COR-L47 (cell line): ENCODE measurements around the gene TTYH2.
"Not testable (repeated sequence)": the region's sequence is repeated elsewhere in the genome, so short reads cannot be mapped to it uniquely, and the experiment has no call there.

ENCODE experiments used
- DNase-seq: peaks from one replicate; lab custom pipeline; 2025; lab: John Stamatoyannopoulos, UW

Gene TTYH2

DNA sequence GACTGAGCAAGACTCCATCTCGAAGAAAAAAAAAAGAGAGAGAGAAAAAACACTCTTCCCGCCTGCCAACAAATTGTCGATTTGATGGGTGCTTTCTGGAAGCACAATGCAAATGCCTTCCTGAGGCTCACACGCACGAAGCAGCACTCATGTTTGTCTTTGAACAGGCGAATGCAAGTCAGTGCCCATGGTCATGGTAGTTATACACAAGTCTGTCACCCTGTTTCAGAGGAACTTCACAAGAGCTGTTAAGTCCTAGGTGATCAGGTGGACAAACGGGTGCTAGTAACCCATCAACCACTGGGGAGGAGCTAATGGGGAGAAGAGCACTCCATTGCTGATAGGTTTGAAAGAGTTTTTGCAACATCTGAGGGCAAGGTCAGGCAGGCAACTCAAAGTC lies 54.2 kb downstream of the TTYH2 start:
- DNase-seq: no peak

GRCh38 chr17:74267987-74268499 lies 54.7 kb downstream of the TTYH2 start:
- no peak for DNase-seq

GRCh38 chr17:74268558-74268957 lies 55.2 kb downstream of the TTYH2 start:
- no peak for DNase-seq

GRCh38 chr17:74270333-74270732 lies 57.0 kb downstream of the TTYH2 start:
- no peak for DNase-seq

- no peak for DNase-seq
Observed at GRCh38 chr17:74271281-74271680, 57.9 kb downstream of the TTYH2 start.

GRCh38 chr17:74271901-74272561 lies 58.7 kb downstream of the TTYH2 start:
- DNase-seq: no peak

DNA sequence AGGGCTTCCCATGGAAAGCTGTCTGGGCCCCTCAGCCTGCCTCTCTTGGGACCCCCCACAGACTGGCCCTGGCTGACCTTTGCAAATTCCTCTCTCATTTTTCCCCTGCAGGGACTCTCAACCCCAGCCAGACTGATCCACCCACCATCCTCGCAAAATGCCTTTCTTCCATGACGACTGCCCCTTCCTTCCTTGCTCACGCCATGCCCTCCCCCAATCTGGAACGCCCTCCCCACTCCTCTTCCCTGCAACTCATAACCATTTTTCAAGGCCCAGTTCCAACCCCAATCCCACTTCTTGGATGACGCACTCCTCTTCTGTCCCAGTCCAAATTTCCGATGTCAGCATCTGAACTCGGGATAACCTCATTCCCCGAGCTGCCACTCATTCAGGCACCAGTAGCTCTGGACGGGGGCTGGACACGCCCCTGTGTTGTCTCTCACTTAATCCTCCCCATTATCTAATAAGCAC lies 59.4 kb downstream of the TTYH2 start:
- DNase-seq: no peak

DNA sequence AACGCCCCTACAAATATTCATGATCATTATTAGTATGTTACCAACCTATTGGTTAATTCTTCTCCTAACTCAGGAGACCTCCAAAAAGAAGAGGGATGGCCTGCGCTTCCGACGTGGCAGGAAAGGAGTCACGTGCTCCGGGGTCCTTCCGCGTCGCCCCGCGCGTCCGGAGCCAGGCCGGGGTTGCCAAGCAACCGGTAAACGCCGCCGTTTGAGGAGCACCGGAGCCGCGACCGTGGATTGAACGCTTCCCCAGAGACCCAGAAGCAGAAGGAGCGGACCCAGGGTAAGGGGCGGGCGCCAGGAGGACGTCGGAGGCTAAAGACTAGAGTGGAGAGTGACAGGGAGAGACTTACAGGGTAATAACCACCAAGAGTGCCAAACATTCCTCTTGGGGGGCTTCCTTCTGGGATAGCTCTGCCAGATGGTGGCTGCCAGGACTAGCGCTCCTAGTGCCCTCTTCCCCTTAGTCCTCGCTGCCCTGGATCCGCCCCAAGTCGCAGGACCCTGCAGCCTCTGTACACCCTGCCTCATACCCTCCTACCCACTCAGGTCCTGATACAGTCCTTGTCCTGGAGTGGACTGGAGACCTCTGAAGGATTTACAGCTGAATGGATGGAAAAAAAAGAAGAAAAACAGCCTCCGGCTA lies 60.8 kb downstream of the TTYH2 start, which contains the start of gene DNAI2:
TSS of gene DNAI2 (plus strand) at position 175 of the 649 bp plus-strand sequence. CDS start 7,584 bp downstream, outside the sequence.
- peak; percentile 47 for DNase-seq

DNA sequence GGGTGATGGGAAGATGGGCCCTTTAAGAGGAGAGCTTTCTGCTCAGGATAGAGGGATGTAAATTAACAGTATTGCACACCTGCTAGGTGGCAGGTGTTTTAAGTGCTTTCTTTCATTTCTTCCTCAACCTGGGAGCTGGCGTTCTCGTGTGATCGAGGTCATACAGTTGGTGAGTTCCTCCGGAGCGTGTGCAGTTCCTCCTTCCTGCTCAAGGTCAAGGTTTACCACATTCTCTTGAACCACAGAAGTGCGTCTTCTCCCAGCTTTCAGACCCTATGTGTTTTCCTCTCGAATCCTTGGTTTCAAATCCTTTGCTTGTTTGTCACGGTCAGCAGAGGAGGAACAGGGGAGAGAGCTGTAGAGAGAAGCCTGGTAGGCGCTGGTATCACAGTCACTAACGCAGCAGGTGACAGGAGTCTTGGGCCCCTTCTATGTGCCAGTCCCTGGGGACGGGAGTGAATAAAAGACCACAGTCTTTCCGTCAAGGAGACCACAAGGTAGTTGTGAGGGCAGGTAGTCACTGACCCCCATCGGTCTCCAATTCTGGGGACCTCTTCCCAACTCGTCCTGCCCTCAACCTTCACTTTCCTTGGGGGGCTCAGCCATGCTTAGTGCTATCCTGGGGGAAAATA lies 61.5 kb downstream of the TTYH2 start:
- DNase-seq: no peak

DNA sequence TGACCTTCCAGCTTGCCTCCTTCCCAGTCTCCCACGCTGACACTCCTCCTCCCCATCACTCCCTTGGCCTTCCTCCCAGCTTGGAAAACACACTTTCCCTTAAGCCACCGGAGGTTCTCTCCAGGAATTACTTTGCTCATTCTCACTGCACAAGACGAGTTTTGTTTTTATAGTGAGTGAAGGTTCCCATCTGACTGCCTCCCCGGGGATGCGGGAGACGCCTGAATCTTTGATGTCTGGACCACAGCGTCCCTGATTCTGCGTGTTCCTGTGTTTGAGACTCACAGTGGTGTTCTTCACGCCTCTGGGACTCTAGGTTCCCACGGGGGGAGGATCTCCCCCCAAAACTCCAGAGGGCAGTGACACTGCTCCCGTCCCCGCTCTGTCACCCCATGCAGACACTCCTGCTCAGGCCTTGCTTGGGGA lies 62.7 kb downstream of the TTYH2 start:
- no peak for DNase-seq

DNA sequence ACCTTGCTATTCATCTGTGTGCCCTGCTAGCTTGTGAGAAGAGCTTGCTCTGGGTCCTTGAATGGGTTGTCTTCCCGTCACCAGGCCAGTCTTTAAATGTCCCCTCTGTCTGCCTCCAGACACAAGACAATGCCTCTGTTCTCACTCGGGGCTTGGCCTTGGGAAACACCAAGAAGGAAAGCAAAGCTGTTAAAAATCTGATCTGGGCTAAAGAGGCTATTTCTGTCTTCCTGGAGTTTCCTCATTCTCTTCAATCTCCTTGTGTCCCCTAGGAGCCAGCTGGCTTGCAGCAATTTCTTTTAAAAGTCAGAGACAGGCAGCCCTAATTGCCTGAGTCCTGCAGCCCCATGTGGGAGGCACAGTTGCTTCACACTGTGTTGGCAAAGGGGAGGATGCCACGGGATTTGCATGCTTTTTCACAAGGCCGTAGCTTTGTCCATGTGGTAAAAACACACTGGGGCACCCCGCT lies 63.2 kb downstream of the TTYH2 start:
- DNase-seq: no peak

- DNase-seq: no peak
Observed at GRCh38 chr17:74277935-74278334, 64.6 kb downstream of the TTYH2 start.

DNA sequence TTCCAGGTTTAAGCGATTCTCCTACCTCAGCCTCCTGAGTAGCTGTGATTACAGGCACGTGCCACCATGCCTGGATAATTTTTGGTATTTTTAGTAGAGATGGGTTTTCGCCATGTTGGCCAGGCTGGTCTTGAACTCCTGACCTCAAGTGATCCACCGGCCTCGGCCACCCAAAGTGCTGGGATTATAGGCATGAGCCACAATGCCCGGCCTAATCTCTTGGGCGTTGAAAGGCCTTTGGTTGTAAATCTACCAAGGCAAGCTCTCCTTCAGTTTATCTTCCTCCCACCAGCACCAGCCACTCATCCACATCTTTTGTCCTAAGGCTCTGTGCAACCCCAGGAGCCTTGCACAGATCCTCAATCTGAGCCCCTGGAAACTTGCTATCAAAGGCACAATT lies 66.2 kb downstream of the TTYH2 start:
- not testable (repeated sequence) for DNase-seq

DNA sequence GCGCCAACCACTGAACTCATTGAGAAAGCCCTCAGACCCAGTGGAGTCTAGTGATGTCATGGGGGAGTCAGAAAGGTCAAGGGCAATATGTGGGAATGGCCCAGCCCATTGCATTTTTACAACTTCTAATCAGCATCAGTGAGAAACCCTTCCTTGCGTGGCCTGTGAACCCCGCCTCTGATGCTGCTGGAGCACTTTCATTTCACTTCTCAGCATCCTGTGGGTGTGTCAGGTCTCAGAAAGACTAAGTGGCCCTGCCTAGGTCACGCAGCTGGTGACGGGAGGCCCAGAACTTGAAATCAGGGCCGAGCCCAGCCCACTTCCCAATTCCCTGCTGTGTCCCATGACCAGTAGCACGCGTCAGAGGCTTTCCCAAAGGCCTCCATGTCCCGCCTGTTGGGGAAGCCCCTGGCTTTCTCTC lies 66.7 kb downstream of the TTYH2 start:
- DNase-seq: no peak

GRCh38 chr17:74281799-74282198 lies 68.4 kb downstream of the TTYH2 start:
- DNase-seq: no peak

GRCh38 chr17:74282274-74282586 lies 68.9 kb downstream of the TTYH2 start:
- DNase-seq: not testable (repeated sequence)

- no peak for DNase-seq
Observed at GRCh38 chr17:74282587-74283370, 69.4 kb downstream of the TTYH2 start.

GRCh38 chr17:74283371-74283673 lies 70.0 kb downstream of the TTYH2 start:
- DNase-seq: no peak

GRCh38 chr17:74287031-74287602 lies 73.7 kb downstream of the TTYH2 start:
- no peak for DNase-seq

DNA sequence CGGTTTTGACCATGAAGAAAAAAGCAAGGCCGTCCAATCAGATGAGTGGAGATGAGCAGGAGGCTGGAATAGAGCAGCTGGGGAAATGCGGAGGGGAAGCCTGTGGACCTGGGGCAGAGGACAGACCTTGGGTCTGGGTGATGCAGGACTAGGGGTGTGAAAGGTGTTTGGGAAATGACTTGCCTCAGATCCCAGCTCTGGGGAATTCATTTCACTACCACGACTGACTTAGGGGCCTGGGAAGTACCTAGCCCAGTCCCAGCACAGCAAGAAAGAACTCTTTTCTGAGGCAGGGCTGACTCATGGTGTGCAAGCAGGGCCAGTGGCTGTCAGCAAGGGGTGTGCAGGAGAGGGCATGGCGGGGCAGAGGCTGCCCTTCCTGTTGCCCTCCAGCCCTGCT lies 75.4 kb downstream of the TTYH2 start:
- DNase-seq: no peak

GRCh38 chr17:74289688-74290087 lies 76.3 kb downstream of the TTYH2 start:
- DNase-seq: no peak

GRCh38 chr17:74290340-74290739 lies 77.0 kb downstream of the TTYH2 start:
- no peak for DNase-seq
